HG02943 (cell line): ENCODE data around the gene DOCK2.

Experiments
- ATAC-seq: cut with Tn5 transposase; IDR thresholded peaks from one replicate; pipeline ENCODE4 v1.9.1; 2021; ENCODE audit warnings: mild to moderate bottlenecking, low read depth, moderate library complexity; ENCODE audit not compliant: unreplicated experiment

DOCK2 gene

GRCh38 chr5:169777159-169777558, 140.1 kb downstream of the DOCK2 start:
- no peak for ATAC-seq

- peak; percentile 97 for ATAC-seq
Measured at GRCh38 chr5:169778622-169779596, 141.8 kb downstream of the DOCK2 start.

GRCh38 chr5:169781420-169782345, 144.6 kb downstream of the DOCK2 start:
- no peak for ATAC-seq

GRCh38 chr5:169785771-169786618, 148.9 kb downstream of the DOCK2 start:
- no peak for ATAC-seq

- no peak for ATAC-seq
Measured at GRCh38 chr5:169788168-169788567, 151.1 kb downstream of the DOCK2 start.

- no peak for ATAC-seq
Measured at GRCh38 chr5:169789417-169789940, 152.4 kb downstream of the DOCK2 start.

GRCh38 chr5:169791251-169791650, 154.2 kb downstream of the DOCK2 start:
- ATAC-seq: no peak

- no peak for ATAC-seq
Measured at GRCh38 chr5:169795338-169795737, 158.3 kb downstream of the DOCK2 start.

- ATAC-seq: no peak
Measured at GRCh38 chr5:169796731-169797130, 159.7 kb downstream of the DOCK2 start.

- no peak for ATAC-seq
Measured at GRCh38 chr5:169797577-169797976, 160.5 kb downstream of the DOCK2 start.

GRCh38 chr5:169798438-169798837, 161.4 kb downstream of the DOCK2 start:
- ATAC-seq: no peak

- no peak for ATAC-seq
Measured at GRCh38 chr5:169798906-169799660, 162.0 kb downstream of the DOCK2 start.

GRCh38 chr5:169801324-169801777, 164.3 kb downstream of the DOCK2 start:
- no peak for ATAC-seq

- no peak for ATAC-seq
Measured at GRCh38 chr5:169801781-169802180, 164.7 kb downstream of the DOCK2 start.

- no peak for ATAC-seq
Measured at GRCh38 chr5:169803077-169803981, 166.3 kb downstream of the DOCK2 start.

- no peak for ATAC-seq
Measured at GRCh38 chr5:169804861-169805260, 167.8 kb downstream of the DOCK2 start.

GRCh38 chr5:169805527-169805934, 168.5 kb downstream of the DOCK2 start:
- peak; percentile 80 for ATAC-seq
